ENCODE results near the gene METTL24.
"Not testable (repeated sequence)": the region's sequence is repeated elsewhere in the genome, so short reads cannot be mapped to it uniquely, and the experiment has no call there.

- TF ChIP-seq CTCF (IDR thresholded peaks at IDR 0.05; ENCODE audit: control extremely low read depth in 1 of 3, insufficient read depth in 1 of 3, low read depth in 1 of 3, low read length in 3 of 3); POLR2A (IDR thresholded peaks at IDR 0.05; ENCODE audit: control extremely low read depth in 1 of 2, low read depth in 2 of 2, low read length in 2 of 2); EZH2 (IDR thresholded peaks at IDR 0.05; ENCODE audit: low read depth, low read length, severe bottlenecking); CHD2 (IDR thresholded peaks at IDR 0.05; ENCODE audit: low read length); SP2 (IDR thresholded peaks at IDR 0.05; ENCODE audit: low read length); POLR2AphosphoS5 (IDR thresholded peaks at IDR 0.05; ENCODE audit: low read depth, low read length); TEAD4 (IDR thresholded peaks at IDR 0.05; ENCODE audit: low read depth, low read length); JUND (IDR thresholded peaks at IDR 0.05; ENCODE audit: low read length); RNF2 (IDR thresholded peaks at IDR 0.05; ENCODE audit: borderline replicate concordance, low read depth, low read length, missing control alignments, poor library complexity, severe bottlenecking): not testable (repeated sequence)
Measured at GRCh38 chr6:110303692-110304091, 54.5 kb downstream of the METTL24 start.
